SK-N-SH (cell line): ENCODE measurements around the gene NNT. TPM values are rescaled to one million over a fixed set of nuclear protein-coding genes. Genes with fewer than 3 reads are reported as not detected.

Experiments used
- CTCF ChIA-PET: fragments of 300-600, 350-600 bp; formaldehyde crosslinking; extraction: SDS; loops from one replicate; lab custom pipeline; 2021; lab: Yijun Ruan, JAX
- POLR2A ChIA-PET: fragments of 350-600 bp; sonication (Branson Sonifier 250); formaldehyde crosslinking; extraction: SDS; loops from one replicate; lab custom pipeline; 2020; ENCODE audit warnings: antibody characterized with exemption, inconsistent platforms; lab: Yijun Ruan, JAX
- DNase-seq: peaks from one replicate; pipeline ENCODE4 v3.0.0; 2012
- H2AFZ ChIP-seq: fragments of 200-600 bp; sonication (generic); 2 replicates; pipeline ENCODE4 v1.8.1; 2016; ENCODE audit warnings: antibody characterized with exemption, mild to moderate bottlenecking, low read depth
- H3F3A ChIP-seq: fragments of 200-600 bp; sonication (generic); replicated peaks from 2 replicates; pipeline ENCODE3; 2016; ENCODE audit warnings: antibody characterized with exemption, mild to moderate bottlenecking; ENCODE audit not compliant: insufficient read depth
- H3K27ac ChIP-seq, 2 experiments: fragments of 200-500 bp in 1 of 2; fragments of 200-600 bp in 1 of 2; sonication (Bioruptor generic) in 1 of 2; sonication (generic), shearing (Covaris generic) in 1 of 2; 2 replicates each; pipeline versions ENCODE4 v1.5.1 to v1.6.1; 2014 to 2016; ENCODE audit warnings: low read depth in 2 of 2, inconsistent platforms in 1 of 2, low read length in 1 of 2, mild to moderate bottlenecking in 1 of 2, mixed read lengths in 1 of 2
- H3K27me3 ChIP-seq: fragments of 200-600 bp; sonication (generic), shearing (Covaris generic); 2 replicates; pipeline ENCODE4 v1.6.1; 2016; ENCODE audit warnings: mixed run types; ENCODE audit not compliant: insufficient read depth
- H3K36me3 ChIP-seq, 2 experiments: fragments of 200-500 bp in 1 of 2; fragments of 200-600 bp in 1 of 2; sonication (Bioruptor generic) in 1 of 2; sonication (generic) in 1 of 2; replicated peaks in 1 of 2; 2 replicates each; pipeline versions ENCODE3 to v1.5.1; 2014 to 2016; ENCODE audit warnings: low read length in 1 of 2, mild to moderate bottlenecking in 1 of 2; ENCODE audit not compliant: insufficient read depth in 2 of 2, control insufficient read depth in 1 of 2
- H3K4me1 ChIP-seq, 2 experiments: fragments of 200-500 bp in 1 of 2; fragments of 200-600 bp in 1 of 2; sonication (Bioruptor generic) in 1 of 2; sonication (generic), shearing (Covaris generic) in 1 of 2; 2 replicates each; pipeline versions ENCODE4 v1.5.1 to v1.6.1; 2014 to 2016; ENCODE audit warnings: low read depth in 1 of 2, low read length in 1 of 2, mixed run types in 1 of 2; ENCODE audit not compliant: insufficient read depth in 2 of 2, control insufficient read depth in 1 of 2
- H3K4me2 ChIP-seq: fragments of 200-600 bp; sonication (generic), shearing (Covaris generic); 2 replicates; pipeline ENCODE4 v1.6.1; 2017; ENCODE audit warnings: mixed run types
- H3K4me3 ChIP-seq, 2 experiments: fragments of 200-500 bp in 1 of 2; fragments of 200-600 bp in 1 of 2; sonication (Bioruptor generic) in 1 of 2; sonication (generic), shearing (Covaris generic) in 1 of 2; 2 replicates each; pipeline versions ENCODE4 v1.5.1 to v1.8.1; 2014 to 2016; ENCODE audit warnings: low read depth in 2 of 2, inconsistent platforms in 1 of 2, low read length in 1 of 2, mild to moderate bottlenecking in 1 of 2, mixed read lengths in 1 of 2, moderate library complexity in 1 of 2
- H3K79me2 ChIP-seq: fragments of 200-600 bp; sonication (generic); 2 replicates; pipeline ENCODE4 v1.8.1; 2017; ENCODE audit warnings: mild to moderate bottlenecking; ENCODE audit not compliant: insufficient read depth
- H3K9ac ChIP-seq: fragments of 200-600 bp; sonication (generic); 2 replicates; pipeline ENCODE4 v1.6.1; 2017; ENCODE audit warnings: mixed run types
- H3K9me2 ChIP-seq: fragments of 200-600 bp; sonication (generic); 2 replicates; pipeline ENCODE4 v1.6.1; 2017; ENCODE audit warnings: mixed run types
- H3K9me3 ChIP-seq: fragments of 200-600 bp; sonication (generic); 2 replicates; pipeline ENCODE4 v1.6.1; 2017; ENCODE audit warnings: mixed run types, mild to moderate bottlenecking, moderate library complexity
- H4K20me1 ChIP-seq: fragments of 200-600 bp; sonication (generic); 2 replicates; pipeline ENCODE4 v1.6.1; 2017; ENCODE audit warnings: mild to moderate bottlenecking, mixed run types; ENCODE audit not compliant: insufficient read depth
- CTCF ChIP-seq: fragments of 200-600 bp; sonication (generic); IDR thresholded peaks from 2 replicates; pipeline ENCODE4 v1.6.1; 2017; ENCODE audit warnings: antibody characterized with exemption, mild to moderate bottlenecking, moderate library complexity
- ELF1 ChIP-seq: IDR thresholded peaks from 2 replicates; pipeline ENCODE4 v1.4.0; 2012
- EP300 ChIP-seq, 2 experiments: IDR thresholded peaks; 2 replicates each; pipeline versions ENCODE4 v1.4.0 to v1.6.1; 2012; ENCODE audit warnings: borderline replicate concordance in 1 of 2, low read depth in 1 of 2, low read length in 1 of 2
- EZH2phosphoT487 ChIP-seq: fragments of 200-600 bp; sonication (generic); IDR thresholded peaks from 2 replicates; pipeline ENCODE4 v1.6.1; 2017; ENCODE audit warnings: low read depth, mixed run types, mild to moderate bottlenecking, antibody characterized with exemption, moderate library complexity, borderline replicate concordance
- FOSL2 ChIP-seq: IDR thresholded peaks from 2 replicates; pipeline ENCODE4 v1.4.0; 2012; ENCODE audit warnings: low read depth, mild to moderate bottlenecking, moderate library complexity, borderline replicate concordance
- FOXJ3 ChIP-seq: sonication (generic); formaldehyde crosslinking; IDR thresholded peaks from 2 replicates; pipeline ENCODE4 v1.5.1; 2020; ENCODE audit warnings: mild to moderate bottlenecking, missing genetic modification reagents
- FOXM1 ChIP-seq: IDR thresholded peaks from 2 replicates; pipeline ENCODE4 v1.4.0; 2012; ENCODE audit warnings: low read depth, mild to moderate bottlenecking
- GABPA ChIP-seq: IDR thresholded peaks from 2 replicates; pipeline ENCODE4 v1.4.0; 2012; ENCODE audit warnings: low read depth, mild to moderate bottlenecking
- NFIC ChIP-seq: IDR thresholded peaks from 2 replicates; pipeline ENCODE4 v1.4.0; 2012; ENCODE audit warnings: borderline replicate concordance
- RAD21 ChIP-seq: IDR thresholded peaks from 2 replicates; pipeline ENCODE4 v1.6.1; 2012; ENCODE audit warnings: mild to moderate bottlenecking, low read length
- REST ChIP-seq: IDR thresholded peaks from 2 replicates; pipeline ENCODE4 v1.6.1; 2012; ENCODE audit warnings: mild to moderate bottlenecking, low read depth, low read length, moderate library complexity
- RFX5 ChIP-seq: IDR thresholded peaks from 2 replicates; pipeline ENCODE4 v1.6.1; 2012; ENCODE audit warnings: mild to moderate bottlenecking, improper control_type of control experiment, low read length
- RXRA ChIP-seq: IDR thresholded peaks from 2 replicates; pipeline ENCODE4 v1.4.0; 2012; ENCODE audit warnings: low read depth, mild to moderate bottlenecking, borderline replicate concordance
- TAF1 ChIP-seq: IDR thresholded peaks from 2 replicates; pipeline ENCODE4 v1.6.1; 2012; ENCODE audit warnings: low read depth, mild to moderate bottlenecking, low read length, moderate library complexity, borderline replicate concordance
- WGBS: methylation state at CpG from one replicate; pipeline ENCODE4 v1.1.6; 2017; ENCODE audit warnings: low lambda C conversion rate; 5-methylcytosine and 5-hydroxymethylcytosine counted together
- polyA plus RNA-seq, 3 experiments: library from polyadenylated mRNA; depleted of rRNA; stranded (reverse); fragments of >200 nt; gene quantifications; 2 replicates each; pipeline ENCODE4 v1.2.3, GENCODE V29; 2012
- TF ChIP-seq, protein P1 (sequence below): IDR thresholded peaks from 2 replicates; pipeline ENCODE4; 2012

NNT gene
- polyA plus RNA-seq, 1 of the 3 experiments (the other 2 are of a cell fraction) = 21.9 TPM

- H3K9ac ChIP-seq = no peak overlapping the region
- no peaks in the 10 kb centered on the region for H3K27me3 ChIP-seq
- peaks cover 16% of the 10 kb centered on the region for H3F3A ChIP-seq
- no peaks in the 10 kb centered on the region for H3K9me2 ChIP-seq
- H3K4me3 ChIP-seq = no peak overlapping the region
- POLR2A ChIA-PET = no interaction called here
- CTCF ChIA-PET = interaction anchor here (0.7 to 1.0 kb wide), 3 partner anchors 16 to 51 kb away, joined by 3 to 4 read pairs (median 3); no protein-coding TSS in a partner anchor
- no peak overlapping the region for H2AFZ ChIP-seq
- peaks cover 3 to 7% of the 10 kb centered on the region in 2 experiments; a peak in 3 of 4 replicates for H3K4me1 ChIP-seq
- no peaks in the 10 kb centered on the region for H3K79me2 ChIP-seq
- H4K20me1 ChIP-seq = no peaks in the 10 kb centered on the region
- TF ChIP-seq CTCF (peak; percentile 29; the same call in 1 of the 2 replicates), FOSL2 (no peak), FOXM1 (no peak)
- 100% methylated on average over 1 of the region's 1 CpG for WGBS
- no peaks in the 10 kb centered on the region for H3K9me3 ChIP-seq
- no peak for DNase-seq
- H3K36me3 ChIP-seq = peaks cover 25 to 61% of the 10 kb centered on the region in 2 experiments
- H3K27ac ChIP-seq = no peak overlapping the region
- H3K4me2 ChIP-seq = no peak overlapping the region
These were observed 44.0 kb downstream of the NNT start for GRCh38 chr5:43646992-43647391.

DNA sequence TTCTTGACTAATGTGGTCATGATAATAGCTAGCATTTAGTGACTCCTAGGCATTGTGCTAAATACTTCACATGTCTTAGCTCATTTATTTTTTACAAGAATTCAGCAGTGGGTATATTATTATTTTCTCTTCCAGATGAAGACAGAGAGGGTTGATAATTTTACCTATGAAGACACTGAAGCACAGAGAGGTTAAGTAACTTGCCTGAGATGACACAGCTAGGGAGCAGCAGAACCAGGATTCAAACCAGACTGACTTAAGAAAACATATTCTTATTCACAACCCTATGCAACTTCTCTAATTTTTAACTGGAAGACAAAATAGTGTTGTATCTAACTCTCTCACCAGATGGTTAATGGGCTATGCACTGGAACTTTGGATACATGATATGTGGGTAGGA, 44.8 kb downstream of the NNT start:
- H3K9ac ChIP-seq = no peak overlapping the region
- peaks cover 3 to 7% of the 10 kb centered on the region in 2 experiments; a peak in 3 of 4 replicates for H3K4me1 ChIP-seq
- no peak overlapping the region for H3K4me2 ChIP-seq
- no peaks in the 10 kb centered on the region for H3K9me3 ChIP-seq
- H3F3A ChIP-seq = peaks cover 16% of the 10 kb centered on the region
- peaks cover 33 to 69% of the 10 kb centered on the region in 2 experiments for H3K36me3 ChIP-seq
- POLR2A ChIA-PET = no interaction called here
- H3K27me3 ChIP-seq = no peaks in the 10 kb centered on the region
- no peak overlapping the region for H3K4me3 ChIP-seq
- H2AFZ ChIP-seq = no peak overlapping the region
- no peaks in the 10 kb centered on the region for H3K9me2 ChIP-seq
- CTCF ChIA-PET = interaction anchor here (0.7 to 1.9 kb wide), 2 partner anchors 13 to 16 kb away, joined by 3 to 6 read pairs; no protein-coding TSS in a partner anchor
- no peaks in the 10 kb centered on the region for H4K20me1 ChIP-seq
- no peak for TF ChIP-seq EZH2phosphoT487
- no peak for TF ChIP-seq GABPA
- TF ChIP-seq RFX5 = no peak
- TF ChIP-seq, protein P1, sequence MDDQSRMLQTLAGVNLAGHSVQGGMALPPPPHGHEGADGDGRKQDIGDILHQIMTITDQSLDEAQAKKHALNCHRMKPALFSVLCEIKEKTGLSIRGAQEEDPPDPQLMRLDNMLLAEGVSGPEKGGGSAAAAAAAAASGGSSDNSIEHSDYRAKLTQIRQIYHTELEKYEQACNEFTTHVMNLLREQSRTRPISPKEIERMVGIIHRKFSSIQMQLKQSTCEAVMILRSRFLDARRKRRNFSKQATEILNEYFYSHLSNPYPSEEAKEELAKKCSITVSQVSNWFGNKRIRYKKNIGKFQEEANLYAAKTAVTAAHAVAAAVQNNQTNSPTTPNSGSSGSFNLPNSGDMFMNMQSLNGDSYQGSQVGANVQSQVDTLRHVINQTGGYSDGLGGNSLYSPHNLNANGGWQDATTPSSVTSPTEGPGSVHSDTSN = no peak
- no peak for TF ChIP-seq CTCF
- TF ChIP-seq FOXJ3 (CRISPR knock-in tag) = no peak
- no peak for TF ChIP-seq RXRA
- TF ChIP-seq EP300 (IDR thresholded peaks at IDR 0.05; ENCODE audit: borderline replicate concordance in 1 of 2, low read depth in 1 of 2, low read length in 1 of 2) = no peak
- TF ChIP-seq TAF1 = no peak
- no peak for TF ChIP-seq RAD21
- TF ChIP-seq ELF1 = no peak
- TF ChIP-seq NFIC = no peak
- no peak for TF ChIP-seq FOSL2
- no peak for TF ChIP-seq REST
- DNase-seq = no peak
- H3K27ac ChIP-seq = peak overlapping the region in 1 of 2 experiments; percentile 89; a peak in 1 of 4 replicates
- no peaks in the 10 kb centered on the region for H3K79me2 ChIP-seq
